NCI-H510A (cell line): ENCODE measurements around the gene SERP2.

Experiments
- DNase-seq: peaks from one replicate; lab custom pipeline; 2025; lab: John Stamatoyannopoulos, UW

SERP2 gene

GRCh38 chr13:44388427-44389059 lies 14.9 kb downstream of the SERP2 start:
- no peak for DNase-seq

GRCh38 chr13:44389060-44389666 lies 15.5 kb downstream of the SERP2 start:
- DNase-seq, result no peak

- DNase-seq, result no peak
Observed at GRCh38 chr13:44389876-44390275, 16.3 kb downstream of the SERP2 start.

GRCh38 chr13:44393391-44393790 lies 19.8 kb downstream of the SERP2 start:
- no peak for DNase-seq

- DNase-seq, result no peak
Observed at GRCh38 chr13:44394658-44395057, 21.0 kb downstream of the SERP2 start.

GRCh38 chr13:44395976-44396694 lies 22.5 kb downstream of the SERP2 start:
- DNase-seq, result no peak

- DNase-seq, result no peak
Observed at GRCh38 chr13:44396701-44397580, 23.3 kb downstream of the SERP2 start.

- no peak for DNase-seq
Observed at GRCh38 chr13:44397766-44398223, 24.2 kb downstream of the SERP2 start.

- no peak for DNase-seq
Observed at GRCh38 chr13:44398606-44399005, 25.0 kb downstream of the SERP2 start.

- DNase-seq, result no peak
Observed at GRCh38 chr13:44399074-44399473, 25.4 kb downstream of the SERP2 start.

- DNase-seq, result no peak
Observed at GRCh38 chr13:44400736-44401135, 27.1 kb downstream of the SERP2 start.

GRCh38 chr13:44401577-44401976 lies 28.0 kb downstream of the SERP2 start:
- DNase-seq, result no peak

- DNase-seq, result no peak
Observed at GRCh38 chr13:44402899-44403445, 29.3 kb downstream of the SERP2 start.

- no peak for DNase-seq
Observed at GRCh38 chr13:44403461-44404056, 29.9 kb downstream of the SERP2 start.

GRCh38 chr13:44404261-44405132 lies 30.9 kb downstream of the SERP2 start:
- DNase-seq, result no peak

- DNase-seq, result no peak
Observed at GRCh38 chr13:44406617-44407016, 33.0 kb downstream of the SERP2 start.

GRCh38 chr13:44407379-44407778 lies 33.8 kb downstream of the SERP2 start:
- no peak for DNase-seq

- DNase-seq, result no peak
Observed at GRCh38 chr13:44407891-44408290, 34.3 kb downstream of the SERP2 start.

GRCh38 chr13:44409595-44409994 lies 36.0 kb downstream of the SERP2 start:
- no peak for DNase-seq

GRCh38 chr13:44410328-44410859 lies 36.8 kb downstream of the SERP2 start:
- no peak for DNase-seq
